Parathyroid adenoma (tissue), 2 donors: ENCODE data around the gene RNF40.

ENCODE experiments used
- H2AFZ ChIP-seq: fragments of 300-600 bp; sonication (generic); one replicate; pipeline ENCODE4 v1.7.0; 2017; ENCODE audit warnings: antibody characterized with exemption, mild to moderate bottlenecking
- H3K27ac ChIP-seq: fragments of 300-600 bp; sonication (generic); one replicate; pipeline ENCODE4 v1.7.0; 2017
- H3K27me3 ChIP-seq: fragments of 300-600 bp; sonication (generic); one replicate; pipeline ENCODE4 v1.7.0; 2017; ENCODE audit warnings: low read length; ENCODE audit not compliant: control insufficient read depth, insufficient read depth
- H3K36me3 ChIP-seq: fragments of 300-600 bp; sonication (generic); one replicate; pipeline ENCODE4 v1.7.0; 2017; ENCODE audit warnings: low read length; ENCODE audit not compliant: control insufficient read depth, insufficient read depth
- H3K4me1 ChIP-seq: fragments of 300-600 bp; sonication (generic); one replicate; pipeline ENCODE4 v1.7.0; 2017; ENCODE audit warnings: control low read depth
- H3K4me2 ChIP-seq: fragments of 300-600 bp; sonication (generic); one replicate; pipeline ENCODE4 v1.7.0; 2017; ENCODE audit warnings: low read length
- H3K4me3 ChIP-seq: fragments of 300-600 bp; sonication (generic); one replicate; pipeline ENCODE4 v1.7.0; 2017; ENCODE audit warnings: low read depth, low read length
- H3K79me2 ChIP-seq: fragments of 300-600 bp; sonication (generic); one replicate; pipeline ENCODE4 v1.7.0; 2017; ENCODE audit warnings: control low read depth
- H3K9ac ChIP-seq: fragments of 300-600 bp; sonication (generic); one replicate; pipeline ENCODE4 v1.7.0; 2017; ENCODE audit warnings: mild to moderate bottlenecking
- H3K9me3 ChIP-seq: fragments of 300-600 bp; sonication (generic); one replicate; pipeline ENCODE4 v1.7.0; 2017; ENCODE audit warnings: low read length; ENCODE audit not compliant: control insufficient read depth
- TF ChIP-seq, protein P1 (sequence below): fragments of 300-600 bp; sonication (generic); IDR thresholded peaks from one replicate; pipeline ENCODE4 v1.7.0; 2017; ENCODE audit warnings: antibody characterized with exemption, mild to moderate bottlenecking
- donor health status: primary hyperparathyroidism.

Gene RNF40

GRCh38 chr16:30724641-30725417, 37.3 kb upstream of the RNF40 start:
- Histone ChIP-seq H3K27me3 (no peaks in the 10 kb centered on the region), H3K4me2 (no peak overlapping the region), H3K4me3 (no peak overlapping the region), H3K27ac (no peak overlapping the region), H3K4me1 (no peaks in the 10 kb centered on the region), H3K36me3 (no peaks in the 10 kb centered on the region), H3K79me2 (peaks cover 14% of the 10 kb centered on the region), H3K9ac (no peak overlapping the region), H3K9me3 (no peaks in the 10 kb centered on the region), H2AFZ (no peak overlapping the region)
- TF ChIP-seq, protein P1, sequence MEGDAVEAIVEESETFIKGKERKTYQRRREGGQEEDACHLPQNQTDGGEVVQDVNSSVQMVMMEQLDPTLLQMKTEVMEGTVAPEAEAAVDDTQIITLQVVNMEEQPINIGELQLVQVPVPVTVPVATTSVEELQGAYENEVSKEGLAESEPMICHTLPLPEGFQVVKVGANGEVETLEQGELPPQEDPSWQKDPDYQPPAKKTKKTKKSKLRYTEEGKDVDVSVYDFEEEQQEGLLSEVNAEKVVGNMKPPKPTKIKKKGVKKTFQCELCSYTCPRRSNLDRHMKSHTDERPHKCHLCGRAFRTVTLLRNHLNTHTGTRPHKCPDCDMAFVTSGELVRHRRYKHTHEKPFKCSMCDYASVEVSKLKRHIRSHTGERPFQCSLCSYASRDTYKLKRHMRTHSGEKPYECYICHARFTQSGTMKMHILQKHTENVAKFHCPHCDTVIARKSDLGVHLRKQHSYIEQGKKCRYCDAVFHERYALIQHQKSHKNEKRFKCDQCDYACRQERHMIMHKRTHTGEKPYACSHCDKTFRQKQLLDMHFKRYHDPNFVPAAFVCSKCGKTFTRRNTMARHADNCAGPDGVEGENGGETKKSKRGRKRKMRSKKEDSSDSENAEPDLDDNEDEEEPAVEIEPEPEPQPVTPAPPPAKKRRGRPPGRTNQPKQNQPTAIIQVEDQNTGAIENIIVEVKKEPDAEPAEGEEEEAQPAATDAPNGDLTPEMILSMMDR, result no peak

DNA sequence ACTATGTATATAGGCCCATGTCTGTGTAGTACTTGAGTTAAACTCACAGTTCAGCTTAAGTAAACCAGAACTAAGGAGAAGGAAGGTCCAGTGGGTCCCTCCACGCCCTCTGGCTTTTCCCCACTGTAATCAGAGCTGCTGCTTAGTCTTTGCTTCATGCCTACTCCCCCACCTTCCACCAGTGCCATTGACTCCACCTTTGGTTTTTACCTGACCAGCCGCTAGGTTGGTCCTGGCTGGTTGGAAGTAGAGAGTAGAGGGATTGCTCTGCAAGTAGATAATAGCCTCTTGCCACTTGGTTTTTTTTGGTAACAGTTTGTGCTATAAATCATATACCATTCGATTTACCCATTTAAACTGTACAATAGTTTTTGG, 36.7 kb upstream of the RNF40 start:
- H3K4me3 ChIP-seq, result no peak overlapping the region
- no peaks in the 10 kb centered on the region for H3K36me3 ChIP-seq
- no peaks in the 10 kb centered on the region for H3K4me1 ChIP-seq
- H3K9me3 ChIP-seq, result no peaks in the 10 kb centered on the region
- H2AFZ ChIP-seq, result no peak overlapping the region
- no peak overlapping the region for H3K9ac ChIP-seq
- peaks cover 16% of the 10 kb centered on the region for H3K79me2 ChIP-seq
- H3K27ac ChIP-seq, result no peak overlapping the region
- H3K27me3 ChIP-seq, result no peaks in the 10 kb centered on the region
- TF ChIP-seq, protein P1, result no peak
- H3K4me2 ChIP-seq, result no peak overlapping the region

DNA sequence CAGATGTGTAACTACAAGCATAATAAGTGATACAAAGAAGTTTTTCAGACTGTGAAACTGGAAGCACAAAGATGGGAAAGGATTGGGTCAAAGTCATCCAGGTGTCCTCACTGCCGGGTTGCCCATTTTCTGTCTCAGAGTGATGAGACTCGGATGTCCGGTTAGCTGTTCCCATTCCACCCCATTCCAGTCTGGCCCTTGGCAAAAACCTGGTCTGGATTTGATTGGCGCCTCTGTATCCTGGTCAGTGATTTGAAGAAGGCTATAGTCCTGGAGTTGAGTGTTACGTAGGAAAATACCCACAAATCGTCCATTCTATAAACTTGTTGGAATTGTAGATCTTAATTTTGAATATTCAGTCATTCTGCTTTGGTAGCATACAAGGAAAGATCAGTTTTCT, 33.8 kb upstream of the RNF40 start:
- H3K27me3 ChIP-seq, result no peaks in the 10 kb centered on the region
- no peaks in the 10 kb centered on the region for H3K9me3 ChIP-seq
- H3K4me3 ChIP-seq, result no peak overlapping the region
- TF ChIP-seq, protein P1, result no peak
- H3K4me2 ChIP-seq, result no peak overlapping the region
- H3K4me1 ChIP-seq, result no peaks in the 10 kb centered on the region
- peaks cover 3% of the 10 kb centered on the region for H3K79me2 ChIP-seq
- no peaks in the 10 kb centered on the region for H3K36me3 ChIP-seq
- H2AFZ ChIP-seq, result no peak overlapping the region
- no peak overlapping the region for H3K9ac ChIP-seq
- no peak overlapping the region for H3K27ac ChIP-seq

DNA sequence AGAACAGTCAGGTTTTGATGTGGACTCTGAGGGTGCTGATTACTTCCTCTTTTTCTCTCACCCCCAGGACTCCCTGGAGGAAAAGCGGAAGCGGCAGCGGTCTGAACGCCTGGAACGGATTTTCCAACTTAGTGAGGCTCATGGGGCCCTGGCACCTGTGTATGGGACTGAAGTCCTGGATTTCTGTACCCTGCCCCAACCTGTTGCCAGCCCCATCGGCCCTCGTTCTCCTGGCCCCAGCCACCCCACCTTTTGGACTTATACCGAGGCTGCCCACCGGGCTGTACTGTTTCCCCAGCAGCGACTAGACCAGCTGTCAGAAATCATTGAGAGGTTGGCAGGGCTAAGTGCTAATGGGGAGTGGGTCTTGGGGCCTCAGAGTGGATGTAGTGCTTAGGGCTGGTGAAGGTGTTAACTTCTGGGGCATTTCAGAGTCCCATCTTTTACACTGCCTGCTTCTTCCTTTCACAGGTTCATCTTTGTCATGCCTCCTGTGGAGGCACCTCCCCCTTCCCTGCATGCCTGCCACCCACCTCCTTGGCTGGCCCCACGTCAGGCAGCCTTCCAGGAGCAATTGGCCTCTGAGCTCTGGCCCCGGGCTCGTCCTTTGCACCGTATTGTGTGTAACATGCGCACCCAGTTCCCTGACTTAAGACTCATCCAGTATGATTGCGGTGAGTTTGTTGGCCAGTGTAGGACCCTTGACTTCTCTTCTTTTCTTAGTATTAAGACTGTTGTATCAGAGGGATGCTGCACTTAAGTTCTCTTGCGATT, 33.0 kb upstream of the RNF40 start:
- Histone ChIP-seq H3K36me3 (no peaks in the 10 kb centered on the region), H3K79me2 (peaks cover 3% of the 10 kb centered on the region), H2AFZ (no peak overlapping the region), H3K9ac (no peak overlapping the region), H3K4me2 (no peak overlapping the region), H3K27ac (no peak overlapping the region), H3K9me3 (no peaks in the 10 kb centered on the region), H3K4me3 (no peak overlapping the region), H3K27me3 (no peaks in the 10 kb centered on the region), H3K4me1 (no peaks in the 10 kb centered on the region)
- TF ChIP-seq, protein P1, result no peak
